GM12878 (cell line): Measurements from ENCODE around the gene KIF3A. TPM values are rescaled to one million over a fixed set of nuclear protein-coding genes. Genes with fewer than 3 reads are reported as not detected.

ENCODE experiments used
- ATAC-seq: fragments of 200-7000 bp; cut with Tn5 transposase; 3 replicates; pipeline ENCODE4 v1.9.1; 2020; ENCODE audit warnings: mild to moderate bottlenecking, moderate library complexity
- BruUV-seq: library from RNA; stranded (reverse); fragments of 400-500 nt; replicated peaks from 2 replicates; lab custom pipeline; 2021; lab: Mats Ljungman, UMichigan
- CTCF ChIA-PET: fragments of 300-600 bp; sonication (Branson Sonifier 250); formaldehyde crosslinking; extraction: SDS; loops from one replicate; lab custom pipeline; 2021; ENCODE audit warnings: inconsistent platforms; lab: Yijun Ruan, JAX
- POLR2A ChIA-PET: fragments of 350-600 bp; formaldehyde crosslinking; extraction: SDS; loops from one replicate; lab custom pipeline; 2021; ENCODE audit warnings: inconsistent platforms; lab: Charles Lee
- RAD21 ChIA-PET: fragments of 300-600 bp; sonication (Branson Sonifier 250); formaldehyde crosslinking; loops from one replicate; lab custom pipeline; 2023; ENCODE audit warnings: antibody characterized with exemption; ENCODE audit not compliant: unreplicated experiment; lab: Charles Lee
- SMC1A ChIA-PET: fragments of 300-600 bp; sonication (Branson Sonifier 250); formaldehyde crosslinking; loops from one replicate; lab custom pipeline; 2023; ENCODE audit not compliant: unreplicated experiment, uncharacterized antibody; lab: Charles Lee
- DNase-seq: peaks from one replicate; pipeline ENCODE4 v3.0.0-alpha.2; 2011; ENCODE audit warnings: low read depth, low spot score
- FAIRE-seq: peaks from 3 replicates; lab custom pipeline; 2011; peaks lifted over from hg19 to GRCh38; lab: Jason Lieb, UNC
- H2AFZ ChIP-seq: 2 replicates; pipeline ENCODE4 v1.6.0; 2011; ENCODE audit warnings: low read depth, low read length, control low read depth; ENCODE audit not compliant: control insufficient read depth
- H3K27ac ChIP-seq: 2 replicates; pipeline ENCODE4 v1.5.1; 2011; ENCODE audit warnings: control low read depth; ENCODE audit not compliant: control insufficient read depth, insufficient read depth
- H3K27me3 ChIP-seq, 2 experiments: replicated peaks in 1 of 2; 2 replicates each; pipeline versions ENCODE4 v1.6.0 to v1.6.1; 2011; ENCODE audit warnings: low read length in 1 of 2; ENCODE audit not compliant: control insufficient read depth in 2 of 2, insufficient read depth in 2 of 2
- H3K36me3 ChIP-seq, 2 experiments: 2 replicates each; pipeline ENCODE4 v1.5.1; 2011; ENCODE audit warnings: low read length in 1 of 2; ENCODE audit not compliant: control insufficient read depth in 2 of 2, insufficient read depth in 2 of 2
- H3K4me1 ChIP-seq: 2 replicates; pipeline ENCODE4 v1.6.1; 2011; ENCODE audit warnings: mild to moderate bottlenecking, low read length, moderate library complexity, mixed read lengths; ENCODE audit not compliant: control insufficient read depth, insufficient read depth
- H3K4me2 ChIP-seq: 2 replicates; pipeline ENCODE4 v1.6.0; 2011; ENCODE audit warnings: control low read depth; ENCODE audit not compliant: control insufficient read depth, insufficient read depth
- H3K4me3 ChIP-seq: fragments of 200-600 bp; sonication (generic); 2 replicates; pipeline ENCODE4 v1.5.1; 2016
- H3K79me2 ChIP-seq: 2 replicates; pipeline ENCODE4 v1.6.0; 2011; ENCODE audit warnings: low read length; ENCODE audit not compliant: control insufficient read depth, insufficient read depth
- H3K9ac ChIP-seq: 2 replicates; pipeline ENCODE4 v1.8.0; 2011; ENCODE audit warnings: low read length, control low read depth, mixed read lengths; ENCODE audit not compliant: control insufficient read depth, insufficient read depth
- H3K9me3 ChIP-seq: replicated peaks from 3 replicates; pipeline ENCODE4 v1.5.1; 2011; ENCODE audit warnings: mild to moderate bottlenecking, low read length; ENCODE audit not compliant: control insufficient read depth, insufficient read depth
- H4K20me1 ChIP-seq: 2 replicates; pipeline ENCODE4 v1.6.0; 2011; ENCODE audit not compliant: control insufficient read depth, insufficient read depth
- BHLHE40 ChIP-seq, 2 experiments: fragments of 450-650 bp in 1 of 2; IDR thresholded peaks; 2 replicates each; pipeline ENCODE4 v1.6.1; 2011 to 2017; ENCODE audit warnings: low read depth in 2 of 2, borderline replicate concordance in 1 of 2, improper control_type of control experiment in 1 of 2, low read length in 1 of 2, mild to moderate bottlenecking in 1 of 2
- CHD2 ChIP-seq: IDR thresholded peaks from 2 replicates; pipeline ENCODE4 v1.6.1; 2011; ENCODE audit warnings: low read depth, low read length, improper control_type of control experiment, borderline replicate concordance
- CREM ChIP-seq: IDR thresholded peaks from 2 replicates; pipeline ENCODE4 v1.6.1; 2014; ENCODE audit warnings: antibody characterized with exemption, low read depth
- DPF2 ChIP-seq: fragments of 450-650 bp; IDR thresholded peaks from 2 replicates; pipeline ENCODE4 v1.6.1; 2017; ENCODE audit warnings: mild to moderate bottlenecking
- E2F4 ChIP-seq: IDR thresholded peaks from 2 replicates; pipeline ENCODE4 v1.6.1; 2012; ENCODE audit warnings: low read depth, low read length, improper control_type of control experiment
- IRF4 ChIP-seq: IDR thresholded peaks from 2 replicates; pipeline ENCODE4 v1.6.1; 2011; ENCODE audit warnings: low read depth, low read length
- WGBS: methylation state at CpG from one replicate; pipeline ENCODE4 v1.1.6; 2016; ENCODE audit warnings: low lambda C conversion rate; ENCODE audit not compliant: insufficient replicate concordance, insufficient coverage; ENCODE audit errors: missing lambda C conversion rate; 5-methylcytosine and 5-hydroxymethylcytosine counted together
- in situ Hi-C: fragments of 300-500 bp; cut with MboI; formaldehyde crosslinking; loops from 9 replicates; pipeline ENCODE4 v1.14.3; 2018; ENCODE audit warnings: mixed read lengths
- intact Hi-C: fragments of 100-400 bp; cut with micrococcal nuclease; formaldehyde crosslinking; loops from one replicate; pipeline ENCODE4 v1.14.2; 2022; ENCODE audit not compliant: unreplicated experiment
- polyA plus RNA-seq, 11 experiments: library from polyadenylated mRNA; depleted of rRNA in 4 of 11; unstranded in 6 of 11; stranded (reverse) in 5 of 11; fragments of >200 nt; fragmentation: Nextera tagmentation in 4 of 11; fragmentation: Illumina TruSeq in 1 of 11; extraction: Ambion mirVana in 4 of 11; extraction: Trizol in 1 of 11; gene quantifications; 1 replicate in 1 of 11; 2 replicates in 10 of 11; pipeline versions ENCODE4 v1.2.1 to v1.2.3, GENCODE V29; 2011 to 2016; ENCODE audit warnings: inconsistent platforms in 2 of 11, missing spikeins in 2 of 11, low read depth in 1 of 11
- total RNA-seq, 4 experiments: library from RNA; depleted of rRNA in 3 of 4; stranded (reverse); fragments of >200 nt in 3 of 4; fragmentation: Illumina TruSeq in 1 of 4; extraction: Trizol in 1 of 4; gene quantifications; 2 replicates each; pipeline versions ENCODE4 v1.2.1 to v1.2.3, GENCODE V29; 2013 to 2021
- TF ChIP-seq, protein P1 (sequence below): IDR thresholded peaks from 2 replicates; pipeline ENCODE4 v1.6.1; 2012; ENCODE audit warnings: low read depth, low read length, improper control_type of control experiment
- TF ChIP-seq, protein P2 (sequence below): fragments of 450-650 bp; IDR thresholded peaks from 2 replicates; pipeline ENCODE4 v1.6.1; 2017; ENCODE audit warnings: mild to moderate bottlenecking, moderate library complexity

The KIF3A gene
- total and polyA plus RNA-seq, 10 of the 15 experiments (the other 5 are each of a cell fraction or from before 2014, with no cell fraction given): 2.7 to 36.5 (median 10.0) TPM

- intact Hi-C loops: no loop called here
- POLR2A ChIA-PET: interaction anchor here (0.6 to 10.8 kb wide), 9 partner anchors 16 to 148 kb away, joined by 3 to 118 read pairs (median 4); partner anchors contain the start of genes IL4 and KIF3A
Observed at GRCh38 chr5:132658381-132659302, 78.7 kb downstream of the KIF3A start.

More at GRCh38 chr5:132658381-132659302, 78.7 kb downstream of the KIF3A start:
- DNase-seq (no peak), ATAC-seq (no peak), FAIRE-seq (peak; percentile 44)
- H4K20me1 ChIP-seq: no peaks in the 10 kb centered on the region
- no peaks in the 10 kb centered on the region for H3K79me2 ChIP-seq
- WGBS: 84% methylated on average over 9 of the region's 9 CpGs
- no peak overlapping the region for H3K4me3 ChIP-seq
- H3K27me3 ChIP-seq: no peaks in the 10 kb centered on the region
- in situ Hi-C loops: no loop called here
- peaks cover 63% of the 10 kb centered on the region for H3K4me1 ChIP-seq
- no peak overlapping the region for H3K4me2 ChIP-seq
- BruUV-seq: no TSS peak
- no peak overlapping the region for H3K27ac ChIP-seq
- no peaks in the 10 kb centered on the region for H3K36me3 ChIP-seq
- H3K9me3 ChIP-seq: no peaks in the 10 kb centered on the region
- no peak overlapping the region for H2AFZ ChIP-seq
- ChIA-PET CTCF (interaction anchor here (0.9 to 1.9 kb wide), 6 partner anchors 17 to 161 kb away, joined by 3 to 10 read pairs (median 5); no protein-coding TSS in a partner anchor), RAD21 (interaction anchor here (0.8 to 9.2 kb wide), 8 partner anchors 16 to 162 kb away, joined by 3 to 127 read pairs (median 8); partner anchors contain the start of gene CCNI2)
- H3K9ac ChIP-seq: no peak overlapping the region
- no peak for TF ChIP-seq CHD2
- TF ChIP-seq IRF4: no peak
- peak in 1 of 2 experiments; percentile 60; a peak in 2 of 4 replicates for TF ChIP-seq BHLHE40 (IDR thresholded peaks at IDR 0.05; ENCODE audit: borderline replicate concordance in 1 of 2, low read depth in 2 of 2, low read length in 1 of 2)
- TF ChIP-seq CREM: no peak
- no peak for TF ChIP-seq DPF2
- no peak for TF ChIP-seq E2F4
- TF ChIP-seq, protein P1, sequence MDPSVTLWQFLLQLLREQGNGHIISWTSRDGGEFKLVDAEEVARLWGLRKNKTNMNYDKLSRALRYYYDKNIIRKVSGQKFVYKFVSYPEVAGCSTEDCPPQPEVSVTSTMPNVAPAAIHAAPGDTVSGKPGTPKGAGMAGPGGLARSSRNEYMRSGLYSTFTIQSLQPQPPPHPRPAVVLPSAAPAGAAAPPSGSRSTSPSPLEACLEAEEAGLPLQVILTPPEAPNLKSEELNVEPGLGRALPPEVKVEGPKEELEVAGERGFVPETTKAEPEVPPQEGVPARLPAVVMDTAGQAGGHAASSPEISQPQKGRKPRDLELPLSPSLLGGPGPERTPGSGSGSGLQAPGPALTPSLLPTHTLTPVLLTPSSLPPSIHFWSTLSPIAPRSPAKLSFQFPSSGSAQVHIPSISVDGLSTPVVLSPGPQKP: no peak
- TF ChIP-seq, protein P2, sequence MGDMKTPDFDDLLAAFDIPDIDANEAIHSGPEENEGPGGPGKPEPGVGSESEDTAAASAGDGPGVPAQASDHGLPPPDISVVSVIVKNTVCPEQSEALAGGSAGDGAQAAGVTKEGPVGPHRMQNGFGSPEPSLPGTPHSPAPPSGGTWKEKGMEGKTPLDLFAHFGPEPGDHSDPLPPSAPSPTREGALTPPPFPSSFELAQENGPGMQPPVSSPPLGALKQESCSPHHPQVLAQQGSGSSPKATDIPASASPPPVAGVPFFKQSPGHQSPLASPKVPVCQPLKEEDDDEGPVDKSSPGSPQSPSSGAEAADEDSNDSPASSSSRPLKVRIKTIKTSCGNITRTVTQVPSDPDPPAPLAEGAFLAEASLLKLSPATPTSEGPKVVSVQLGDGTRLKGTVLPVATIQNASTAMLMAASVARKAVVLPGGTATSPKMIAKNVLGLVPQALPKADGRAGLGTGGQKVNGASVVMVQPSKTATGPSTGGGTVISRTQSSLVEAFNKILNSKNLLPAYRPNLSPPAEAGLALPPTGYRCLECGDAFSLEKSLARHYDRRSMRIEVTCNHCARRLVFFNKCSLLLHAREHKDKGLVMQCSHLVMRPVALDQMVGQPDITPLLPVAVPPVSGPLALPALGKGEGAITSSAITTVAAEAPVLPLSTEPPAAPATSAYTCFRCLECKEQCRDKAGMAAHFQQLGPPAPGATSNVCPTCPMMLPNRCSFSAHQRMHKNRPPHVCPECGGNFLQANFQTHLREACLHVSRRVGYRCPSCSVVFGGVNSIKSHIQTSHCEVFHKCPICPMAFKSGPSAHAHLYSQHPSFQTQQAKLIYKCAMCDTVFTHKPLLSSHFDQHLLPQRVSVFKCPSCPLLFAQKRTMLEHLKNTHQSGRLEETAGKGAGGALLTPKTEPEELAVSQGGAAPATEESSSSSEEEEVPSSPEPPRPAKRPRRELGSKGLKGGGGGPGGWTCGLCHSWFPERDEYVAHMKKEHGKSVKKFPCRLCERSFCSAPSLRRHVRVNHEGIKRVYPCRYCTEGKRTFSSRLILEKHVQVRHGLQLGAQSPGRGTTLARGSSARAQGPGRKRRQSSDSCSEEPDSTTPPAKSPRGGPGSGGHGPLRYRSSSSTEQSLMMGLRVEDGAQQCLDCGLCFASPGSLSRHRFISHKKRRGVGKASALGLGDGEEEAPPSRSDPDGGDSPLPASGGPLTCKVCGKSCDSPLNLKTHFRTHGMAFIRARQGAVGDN: peak; percentile 80
- TF ChIP-seq, all 136 proteins: peak for 2
- SMC1A ChIA-PET: interaction anchor here (0.8 to 12.1 kb wide), 11 partner anchors 14 to 159 kb away, joined by 3 to 156 read pairs (median 4); partner anchors contain the start of gene IL4
